GM12872 (cell line): Measurements from ENCODE around the gene MUC22.

Experiments used
- CTCF ChIP-seq: IDR thresholded peaks from 3 replicates; pipeline ENCODE4 v1.5.1; 2011; ENCODE audit warnings: low read depth, mild to moderate bottlenecking, low read length, moderate library complexity; ENCODE audit not compliant: insufficient read depth

MUC22 gene

GRCh38 chr6:30985490-30985889 lies 24.8 kb upstream of the MUC22 start:
- TF ChIP-seq CTCF: no peak

- no peak for TF ChIP-seq CTCF
Measured at GRCh38 chr6:30987304-30987703, 23.0 kb upstream of the MUC22 start.

GRCh38 chr6:30988209-30988825 lies 22.0 kb upstream of the MUC22 start:
- no peak for TF ChIP-seq CTCF

GRCh38 chr6:30990422-30991086 lies 19.7 kb upstream of the MUC22 start:
- no peak for TF ChIP-seq CTCF

GRCh38 chr6:30991891-30992290 lies 18.4 kb upstream of the MUC22 start:
- TF ChIP-seq CTCF: no peak

GRCh38 chr6:30997301-30997700 lies 13.0 kb upstream of the MUC22 start:
- TF ChIP-seq CTCF: no peak

GRCh38 chr6:30998785-30999184 lies 11.5 kb upstream of the MUC22 start:
- no peak for TF ChIP-seq CTCF
